ENCODE results near the gene THAP7. TPM values are rescaled to one million over a fixed set of nuclear protein-coding genes. Genes with fewer than 3 reads are reported as not detected.

Gene THAP7
- total and polyA plus RNA-seq, 9 of the 15 experiments (the other 6 are each of a cell fraction or from before 2014, with no cell fraction given) = 7.9 to 263 (median 84.1) TPM

DNA sequence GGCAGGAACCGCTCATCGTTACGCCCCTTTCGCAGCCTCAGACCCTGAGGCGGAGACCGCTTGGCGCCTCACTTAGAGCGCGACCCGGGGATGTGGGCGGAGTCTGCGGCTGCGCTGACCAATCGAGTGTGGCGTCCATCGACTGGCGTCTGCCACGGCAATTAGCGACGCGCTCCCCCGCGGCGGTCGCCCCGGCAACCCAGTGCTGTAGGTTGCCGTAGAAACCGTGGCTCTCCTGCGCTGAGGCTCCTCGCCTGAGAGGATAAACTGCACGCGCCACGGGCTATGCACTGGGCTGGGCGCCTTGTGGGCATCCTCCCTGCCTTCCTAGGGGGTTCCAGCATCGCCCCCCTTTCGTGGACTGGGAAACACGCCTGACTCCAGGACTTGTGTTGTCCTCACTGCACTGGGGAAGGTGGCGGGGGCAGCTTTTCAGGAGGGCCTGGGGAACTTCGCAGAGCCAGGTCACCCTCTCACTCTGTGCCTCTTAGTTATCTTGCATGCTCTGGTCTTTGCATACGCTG lies 12.3 kb upstream of the THAP7 start (continued):
- no peak for TF ChIP-seq ZNF551 (CRISPR knock-in tag; IDR thresholded peaks at IDR 0.05)
- no peak for TF ChIP-seq PYGO2 (tag; IDR thresholded peaks at IDR 0.05)
- no peak for TF ChIP-seq VEZF1 (CRISPR knock-in tag; IDR thresholded peaks at IDR 0.05)
- no peak for TF ChIP-seq ZNF408 (CRISPR knock-in tag; IDR thresholded peaks at IDR 0.05; ENCODE audit: low read depth)
- TF ChIP-seq KLF13 (tag; IDR thresholded peaks at IDR 0.05; ENCODE audit: borderline replicate concordance, low read depth) = peak; percentile 95
- TF ChIP-seq, protein P1, sequence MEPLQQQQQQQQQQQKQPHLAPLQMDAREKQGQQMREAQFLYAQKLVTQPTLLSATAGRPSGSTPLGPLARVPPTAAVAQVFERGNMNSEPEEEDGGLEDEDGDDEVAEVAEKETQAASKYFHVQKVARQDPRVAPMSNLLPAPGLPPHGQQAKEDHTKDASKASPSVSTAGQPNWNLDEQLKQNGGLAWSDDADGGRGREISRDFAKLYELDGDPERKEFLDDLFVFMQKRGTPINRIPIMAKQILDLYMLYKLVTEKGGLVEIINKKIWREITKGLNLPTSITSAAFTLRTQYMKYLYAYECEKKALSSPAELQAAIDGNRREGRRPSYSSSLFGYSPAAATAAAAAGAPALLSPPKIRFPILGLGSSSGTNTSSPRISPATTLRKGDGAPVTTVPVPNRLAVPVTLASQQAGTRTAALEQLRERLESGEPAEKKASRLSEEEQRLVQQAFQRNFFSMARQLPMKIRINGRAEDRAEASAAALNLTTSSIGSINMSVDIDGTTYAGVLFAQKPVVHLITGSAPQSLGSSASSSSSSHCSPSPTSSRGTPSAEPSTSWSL (CRISPR knock-in tag; IDR thresholded peaks at IDR 0.05; ENCODE audit: borderline replicate concordance) = peak; percentile 98
- TF ChIP-seq MTF1 (CRISPR knock-in tag; IDR thresholded peaks at IDR 0.05; ENCODE audit: borderline replicate concordance) = no peak
- TF ChIP-seq SP2 (IDR thresholded peaks at IDR 0.05; ENCODE audit: extremely low read depth, low read depth, low read length, poor library complexity, severe bottlenecking) = peak; percentile 49
- TF ChIP-seq AFF1 (IDR thresholded peaks at IDR 0.05; ENCODE audit: low read depth in 1 of 2, partially characterized antibody in 2 of 2) = no peak
- TF ChIP-seq TCFL5 (CRISPR knock-in tag; conservative IDR thresholded peaks at IDR 0.05) = 0 out of 2 replicates have a peak, but pooled peaks have one; percentile 27
- peak; percentile 70 for TF ChIP-seq TBP (optimal IDR thresholded peaks at IDR 0.05; ENCODE audit: low read depth, low read length)
- TF ChIP-seq ZNF282 (CRISPR knock-in tag; IDR thresholded peaks at IDR 0.05) = no peak
- no peak for TF ChIP-seq ASH1L (IDR thresholded peaks at IDR 0.05; ENCODE audit: borderline replicate concordance, low read depth, partially characterized antibody)
- no peak for TF ChIP-seq NCOA1 (IDR thresholded peaks at IDR 0.05; ENCODE audit: low read depth)
- TF ChIP-seq ZBTB11 (CRISPR knock-in tag; IDR thresholded peaks at IDR 0.05) = peak in 1 of 3 experiments; percentile 73; a peak in 2 of 6 replicates
- TF ChIP-seq HIVEP1 (CRISPR knock-in tag; IDR thresholded peaks at IDR 0.05) = peak; percentile 91
